Measurements from ENCODE around the gene GLB1L3. TPM values are rescaled to one million over a fixed set of nuclear protein-coding genes. Genes with fewer than 3 reads are reported as not detected.
A peak's percentile ranks its signal among the peaks of the same experiment; 100 is the strongest.

Gene GLB1L3
- polyA plus RNA-seq, 1 donor (not counting 4 experiments of a cell fraction or from before 2014, with no cell fraction given) = 3.0 TPM

DNA sequence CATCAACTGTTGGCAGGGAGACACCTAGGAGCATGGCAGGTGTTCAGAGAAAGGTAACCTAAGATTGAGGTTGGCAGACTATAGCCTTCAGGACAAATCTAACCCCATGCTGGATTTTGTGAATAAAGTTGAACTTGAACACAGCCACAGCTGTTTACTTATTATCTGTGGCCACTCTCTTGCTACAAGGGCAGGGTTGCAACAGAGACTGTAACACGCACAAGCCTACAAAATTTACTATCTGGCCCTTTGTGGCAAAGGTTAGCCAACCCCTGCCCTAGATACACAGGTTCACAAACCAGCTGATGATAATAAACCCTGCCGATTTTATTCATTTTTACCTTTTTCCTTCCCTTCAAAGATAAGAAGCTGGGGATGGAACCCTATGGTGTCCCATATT is 25.5 kb upstream of the GLB1L3 start:
- no peak overlapping the region for H3K27ac ChIP-seq (ENCODE audit: control insufficient read depth, insufficient read depth, low read length)
- DNase-seq (ENCODE audit: low read depth, low spot score) = no peak
- dilution Hi-C loops (cut with MboI; ENCODE audit: extremely low pct_ligation_motif_present, low sequenced_read_pairs) = no loop called here

DNA sequence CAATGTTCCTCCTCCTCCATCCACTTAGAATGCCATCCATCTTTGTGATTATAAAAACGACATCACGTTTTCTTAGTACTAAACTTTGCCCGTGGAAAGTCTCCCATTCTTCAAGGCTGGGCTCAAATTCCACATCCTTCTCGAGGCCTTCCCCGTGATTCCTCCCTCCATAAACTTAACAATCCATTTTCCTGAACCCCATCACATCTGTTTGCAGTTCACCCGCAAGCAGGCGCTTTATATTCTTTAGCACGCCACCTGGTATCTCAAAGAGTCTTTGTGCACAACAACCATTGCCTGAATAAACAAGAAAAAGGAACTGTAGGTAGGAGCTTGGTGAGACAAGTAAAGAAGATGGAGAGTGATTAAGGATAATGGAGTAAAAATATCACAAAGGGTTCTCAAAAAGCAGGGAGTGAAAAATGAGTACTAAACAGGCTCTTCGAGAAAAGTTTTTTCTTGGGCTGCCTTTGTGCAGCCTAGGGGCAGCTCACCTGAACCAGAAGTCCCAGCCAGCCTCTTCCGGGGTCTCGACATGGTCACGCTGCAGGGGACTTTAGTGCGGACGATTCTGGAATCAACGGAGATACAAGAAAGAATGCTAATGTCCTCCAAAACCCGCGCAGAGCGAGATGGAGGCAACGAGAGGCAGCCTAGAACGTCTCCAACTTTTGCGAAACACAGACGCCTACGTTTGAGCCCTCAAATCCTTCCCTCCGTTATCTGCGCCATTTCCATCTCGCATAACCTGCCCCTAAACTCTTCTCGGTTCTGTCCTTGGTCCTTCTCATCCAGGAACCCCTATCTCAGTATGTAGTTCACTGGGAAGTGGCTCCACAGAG is 23.6 kb upstream of the GLB1L3 start:
- no peak for DNase-seq (ENCODE audit: low read depth, low spot score)
- peak overlapping the region; percentile 78 for H3K4me2 ChIP-seq (ENCODE audit: control insufficient read depth, extremely low read depth, insufficient read depth, low read depth, low read length)
- H3K9me3 ChIP-seq (ENCODE audit: control insufficient read depth, low read depth, low read length) = no peaks in the 10 kb centered on the region
- dilution Hi-C loops (cut with MboI; ENCODE audit: extremely low pct_ligation_motif_present, low sequenced_read_pairs) = no loop called here
- no peaks in the 10 kb centered on the region for H3K27me3 ChIP-seq (ENCODE audit: control insufficient read depth, extremely low read depth, insufficient read depth, low read length)
- peak overlapping the region; percentile 56 for H2AFZ ChIP-seq (ENCODE audit: control insufficient read depth, low read length)
- H3K36me3 ChIP-seq (ENCODE audit: control insufficient read depth in 2 of 2, extremely low read depth in 1 of 2, insufficient read depth in 2 of 2, low read length in 2 of 2) = peaks cover 7 to 14% of the 10 kb centered on the region in 2 experiments
- peak overlapping the region; percentile 52 for H3K9ac ChIP-seq (ENCODE audit: control insufficient read depth, extremely low read depth, insufficient read depth, low read length)
- no peak for FAIRE-seq
- peak overlapping the region; percentile 25 for H3K27ac ChIP-seq (ENCODE audit: control insufficient read depth, insufficient read depth, low read length)
- H3K9me1 ChIP-seq (ENCODE audit: control insufficient read depth, extremely low read depth, insufficient read depth, low read length) = peaks cover 2% of the 10 kb centered on the region
- peaks cover 17% of the 10 kb centered on the region for H3K79me2 ChIP-seq (ENCODE audit: control insufficient read depth, insufficient read depth, low read length)
- TF ChIP-seq EZH2 (IDR thresholded peaks at IDR 0.05; ENCODE audit: low read length) (no peak), CTCF (optimal IDR thresholded peaks at IDR 0.05 in 1 of 3, IDR thresholded peaks at IDR 0.05 in 1 of 3, conservative IDR thresholded peaks at IDR 0.05 in 1 of 3; ENCODE audit: extremely low read depth in 1 of 3, insufficient read depth in 2 of 3, low read length in 3 of 3) (no peak)
- no peaks in the 10 kb centered on the region for H4K20me1 ChIP-seq (ENCODE audit: control insufficient read depth, extremely low read depth, insufficient read depth, low read length)
- H3K4me3 ChIP-seq (ENCODE audit: control insufficient read depth in 2 of 3, extremely low read depth in 1 of 3, insufficient read depth in 2 of 3, low read depth in 1 of 3, low read length in 3 of 3) = peak overlapping the region; percentile 67 to 91 (median 74)
- peaks cover 7% of the 10 kb centered on the region for H3K4me1 ChIP-seq (ENCODE audit: control insufficient read depth, extremely low read depth, insufficient read depth, low read length)

More for the DNA sequence above, 25.5 kb upstream of the GLB1L3 start:
- Histone ChIP-seq H3K9ac (ENCODE audit: control insufficient read depth, extremely low read depth, insufficient read depth, low read length) (no peak overlapping the region), H3K27me3 (ENCODE audit: control insufficient read depth, extremely low read depth, insufficient read depth, low read length) (no peaks in the 10 kb centered on the region), H2AFZ (ENCODE audit: control insufficient read depth, low read length) (no peak overlapping the region), H3K4me2 (ENCODE audit: control insufficient read depth, extremely low read depth, insufficient read depth, low read depth, low read length) (no peak overlapping the region), H3K36me3 (ENCODE audit: control insufficient read depth in 2 of 2, extremely low read depth in 1 of 2, insufficient read depth in 2 of 2, low read length in 2 of 2) (peaks cover 15 to 20% of the 10 kb centered on the region in 2 experiments), H3K79me2 (ENCODE audit: control insufficient read depth, insufficient read depth, low read length) (peaks cover 14% of the 10 kb centered on the region), H3K9me1 (ENCODE audit: control insufficient read depth, extremely low read depth, insufficient read depth, low read length) (no peaks in the 10 kb centered on the region), H3K9me3 (ENCODE audit: control insufficient read depth, low read depth, low read length) (no peaks in the 10 kb centered on the region), H4K20me1 (ENCODE audit: control insufficient read depth, extremely low read depth, insufficient read depth, low read length) (no peaks in the 10 kb centered on the region), H3K4me1 (ENCODE audit: control insufficient read depth, extremely low read depth, insufficient read depth, low read length) (peaks cover 7% of the 10 kb centered on the region), H3K4me3 (ENCODE audit: control insufficient read depth in 2 of 3, extremely low read depth in 1 of 3, insufficient read depth in 2 of 3, low read depth in 1 of 3, low read length in 3 of 3) (no peak overlapping the region)
- TF ChIP-seq EZH2 (IDR thresholded peaks at IDR 0.05; ENCODE audit: low read length) = no peak
- no peak for TF ChIP-seq CTCF (optimal IDR thresholded peaks at IDR 0.05 in 1 of 3, IDR thresholded peaks at IDR 0.05 in 1 of 3, conservative IDR thresholded peaks at IDR 0.05 in 1 of 3; ENCODE audit: extremely low read depth in 1 of 3, insufficient read depth in 2 of 3, low read length in 3 of 3)
- no peak for FAIRE-seq

Data from keratinocyte (primary cell).